Measurements from ENCODE around the gene KRTAP5-5.
"Not testable (repeated sequence)": the region's sequence is repeated elsewhere in the genome, so short reads cannot be mapped to it uniquely, and the experiment has no call there.

The KRTAP5-5 gene

GRCh38 chr11:1660111-1660867 is 30.7 kb downstream of the KRTAP5-5 start:
- FAIRE-seq = no peak

DNA sequence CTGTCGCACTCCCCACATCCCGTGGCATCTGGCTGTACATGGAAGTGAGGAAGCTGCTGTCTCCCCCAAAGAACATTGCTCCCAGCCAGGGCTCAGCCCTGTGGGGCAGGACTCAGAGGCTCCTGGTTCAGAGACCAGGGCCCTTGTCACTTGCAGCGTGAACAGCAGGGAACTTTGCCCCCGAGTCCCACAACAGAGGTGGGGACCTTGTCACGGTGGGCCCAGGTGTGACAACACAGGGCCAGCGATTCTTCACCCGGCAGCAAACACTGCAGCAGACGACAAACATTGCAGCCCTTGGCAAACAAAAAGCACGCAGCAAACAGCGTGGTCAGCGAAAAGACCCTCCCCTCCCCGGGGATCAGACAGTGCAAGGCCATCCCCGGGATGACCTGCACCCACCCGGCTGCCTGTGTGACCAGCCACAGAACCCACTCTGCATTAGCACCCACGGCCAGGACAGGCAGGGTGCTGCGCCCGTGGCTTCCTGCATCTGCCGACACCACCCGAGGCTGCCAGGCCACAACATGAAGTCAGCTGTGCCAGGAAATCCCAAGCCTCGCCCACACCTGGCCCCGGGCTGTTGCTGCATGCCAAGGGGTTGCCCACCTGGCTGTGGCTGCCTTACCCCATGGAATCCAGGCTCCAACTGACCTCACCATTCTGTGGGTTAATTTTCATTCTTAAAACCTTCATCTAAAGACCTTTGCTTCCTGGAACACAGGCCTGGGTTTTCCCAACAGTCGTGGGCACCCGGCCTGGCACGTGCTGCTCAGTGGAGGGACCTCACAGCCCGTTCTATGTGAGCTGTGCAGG is 32.1 kb downstream of the KRTAP5-5 start:
- not testable (repeated sequence) for FAIRE-seq

- not testable (repeated sequence) for FAIRE-seq
Measured at GRCh38 chr11:1662699-1663283, 33.2 kb downstream of the KRTAP5-5 start.

GRCh38 chr11:1665313-1665712 is 35.7 kb downstream of the KRTAP5-5 start:
- no peak for FAIRE-seq

- FAIRE-seq = no peak
Measured at GRCh38 chr11:1667121-1667850, 37.7 kb downstream of the KRTAP5-5 start.

GRCh38 chr11:1667906-1668305 is 38.3 kb downstream of the KRTAP5-5 start:
- FAIRE-seq = no peak

- FAIRE-seq = no peak
Measured at GRCh38 chr11:1668911-1669473, 39.4 kb downstream of the KRTAP5-5 start.

GRCh38 chr11:1669546-1670218 is 40.1 kb downstream of the KRTAP5-5 start:
- no peak for FAIRE-seq

GRCh38 chr11:1670457-1670856 is 40.9 kb downstream of the KRTAP5-5 start:
- FAIRE-seq = not testable (repeated sequence)

GRCh38 chr11:1670905-1671371 is 41.4 kb downstream of the KRTAP5-5 start:
- no peak for FAIRE-seq

DNA sequence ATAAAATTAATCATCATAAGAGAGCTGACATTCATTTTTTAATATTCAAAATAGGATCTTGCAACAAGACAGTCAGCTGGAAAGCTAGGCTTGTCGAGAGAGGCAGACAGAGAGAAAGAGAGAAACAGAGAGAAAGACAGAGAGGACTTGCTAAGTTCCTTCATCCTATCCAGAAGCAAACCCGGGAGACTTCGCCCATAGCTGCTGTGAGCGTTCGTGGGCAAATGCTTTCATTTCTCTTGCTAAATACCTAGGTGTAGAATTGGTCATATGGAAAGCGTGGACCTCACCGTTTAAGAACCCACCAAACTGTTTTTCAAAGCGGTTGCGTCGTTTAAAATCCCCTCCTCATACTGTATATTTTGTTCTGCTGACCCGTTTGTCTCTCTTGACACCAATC is 42.1 kb downstream of the KRTAP5-5 start:
- FAIRE-seq = no peak

DNA sequence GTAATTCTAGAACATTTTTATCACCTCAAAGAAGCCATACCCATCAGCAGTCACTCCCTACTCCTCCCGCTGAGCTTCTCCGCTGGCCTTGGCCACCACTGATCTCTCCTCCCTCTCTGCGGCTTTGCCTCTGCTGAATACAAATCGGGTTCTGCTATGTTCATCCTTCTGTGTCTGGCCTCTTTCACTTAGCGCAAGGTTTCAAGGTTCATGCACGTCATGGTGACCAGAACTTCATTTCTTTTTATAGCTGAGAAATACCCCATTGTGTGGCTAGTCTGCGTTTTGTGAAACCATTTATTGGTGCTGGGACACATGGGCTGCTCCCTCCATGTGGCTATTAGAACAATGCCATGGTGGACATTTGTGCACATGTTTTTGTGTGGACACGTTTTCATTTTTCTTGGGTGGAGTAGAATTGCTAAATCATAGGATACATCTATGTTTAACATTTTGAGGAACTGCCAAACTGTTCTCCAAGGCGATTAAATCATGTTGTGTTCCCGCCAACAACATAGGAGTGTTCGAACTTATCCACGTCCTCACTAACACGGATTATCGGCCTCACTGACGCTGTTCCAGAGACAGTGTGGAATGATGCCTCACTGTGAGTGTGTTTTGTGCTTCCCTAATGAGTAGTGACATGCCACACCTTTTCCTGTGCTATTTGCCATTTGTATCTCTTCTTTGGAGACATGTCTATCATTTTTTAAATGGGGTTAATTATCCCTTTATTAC is 43.2 kb downstream of the KRTAP5-5 start:
- FAIRE-seq = no peak

DNA sequence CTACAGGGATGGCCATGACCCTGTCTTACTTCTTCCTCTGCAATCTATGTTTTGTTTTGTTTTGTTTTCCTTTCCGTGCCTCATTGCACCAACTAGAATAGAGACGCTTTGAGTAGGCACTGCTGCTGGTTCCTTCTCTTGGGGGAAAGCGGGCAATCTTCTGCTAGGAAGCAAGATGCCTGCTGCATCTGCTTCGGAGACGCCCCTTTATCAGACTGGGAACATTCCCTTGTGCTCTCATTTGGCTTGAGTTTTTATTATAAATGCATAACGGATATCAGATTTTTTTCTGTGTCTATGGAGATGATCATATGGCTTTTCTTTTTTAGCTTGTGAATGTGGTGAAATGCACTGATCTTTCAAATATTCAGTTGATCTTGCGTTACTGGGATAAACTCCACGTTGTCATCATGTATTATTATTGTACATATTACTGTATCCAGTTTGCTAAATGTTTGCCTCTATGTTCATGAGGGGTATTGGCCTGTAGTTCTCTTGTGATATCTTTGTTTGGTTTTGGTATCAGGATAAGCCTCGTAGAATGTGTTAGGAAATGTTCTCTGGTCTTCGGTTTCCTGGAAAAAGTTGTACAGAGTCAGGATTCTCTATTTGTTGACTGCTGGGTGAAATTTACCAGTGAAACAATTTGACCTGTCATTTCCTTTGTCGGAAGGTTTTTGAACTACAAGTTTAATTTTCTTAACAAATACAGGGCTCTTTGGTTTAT is 44.0 kb downstream of the KRTAP5-5 start:
- FAIRE-seq = no peak

DNA sequence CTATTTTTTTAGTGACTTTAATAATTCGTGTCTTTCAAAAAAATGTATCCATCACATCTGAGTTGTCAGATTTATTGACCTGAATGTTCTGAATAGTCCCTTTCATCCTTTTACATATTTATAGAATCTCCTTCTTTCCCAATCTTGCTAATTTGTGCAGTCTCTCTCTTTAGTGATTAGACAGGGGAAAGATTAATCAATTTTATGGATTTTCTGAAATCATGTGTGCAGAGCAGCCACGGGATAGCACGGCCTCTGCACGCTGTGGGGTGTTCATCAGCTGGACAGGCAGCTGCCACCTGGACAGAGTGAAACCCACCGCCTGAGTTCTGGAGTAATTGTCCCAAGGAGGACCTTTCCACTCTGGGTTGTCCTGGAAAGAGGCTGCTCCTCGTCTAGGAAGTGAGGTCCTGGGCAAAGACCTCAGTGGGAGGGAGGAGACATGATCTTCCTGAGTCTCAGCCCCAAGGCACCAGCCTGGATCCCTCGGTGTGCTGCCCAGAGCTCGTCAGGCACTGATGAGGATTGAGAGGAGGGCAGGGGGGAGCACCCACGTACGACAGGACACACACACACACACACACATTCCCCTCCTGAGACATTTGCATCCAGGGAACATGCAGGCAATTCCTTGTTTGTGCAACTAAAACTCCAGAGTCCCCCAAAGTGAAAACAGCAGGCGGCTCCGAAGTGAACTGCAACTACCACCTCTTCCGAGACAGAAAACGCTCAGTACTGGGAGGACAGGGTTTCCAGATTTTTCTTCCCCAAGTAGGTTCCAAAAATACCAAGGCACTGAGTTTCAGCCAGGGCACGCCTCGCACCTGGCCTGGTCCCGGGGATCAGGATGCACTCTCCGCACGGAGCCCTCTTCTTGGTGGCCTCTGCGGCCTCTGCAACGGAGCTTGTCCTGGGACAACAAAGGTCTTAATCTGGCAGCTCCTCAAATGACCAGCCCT is 44.9 kb downstream of the KRTAP5-5 start:
- FAIRE-seq = no peak

DNA sequence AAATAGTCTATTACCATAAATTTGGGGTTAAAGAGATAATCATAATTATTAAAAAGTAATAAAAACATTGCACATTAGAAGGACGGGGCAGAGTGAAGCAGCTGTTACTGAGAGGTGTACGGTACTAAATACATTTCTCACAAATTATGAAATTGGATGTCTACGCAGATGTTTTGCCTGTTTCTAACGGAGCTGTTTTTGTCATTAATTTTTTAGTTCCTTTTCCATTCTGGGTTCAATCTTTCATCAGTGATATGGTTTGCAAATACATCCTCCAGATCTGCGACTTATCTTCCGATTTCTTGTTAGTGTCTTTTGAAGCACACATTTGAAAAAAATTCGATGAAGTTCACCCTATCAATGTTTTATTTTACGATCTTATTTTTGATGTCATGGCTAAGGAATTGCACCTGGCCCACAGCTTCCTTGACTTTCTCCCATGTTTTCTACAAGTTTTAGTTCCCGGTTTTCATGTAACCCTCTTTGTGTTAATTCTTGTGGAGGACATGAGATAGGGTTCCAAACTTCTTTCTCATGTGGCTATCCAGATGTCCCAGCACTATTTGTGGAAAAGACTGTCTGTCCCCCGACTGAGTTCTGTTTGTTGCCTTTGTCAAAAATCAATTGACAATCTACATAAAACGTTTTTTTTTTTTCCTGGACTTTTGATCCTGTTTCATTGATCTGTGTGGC is 46.1 kb downstream of the KRTAP5-5 start:
- FAIRE-seq = no peak

DNA sequence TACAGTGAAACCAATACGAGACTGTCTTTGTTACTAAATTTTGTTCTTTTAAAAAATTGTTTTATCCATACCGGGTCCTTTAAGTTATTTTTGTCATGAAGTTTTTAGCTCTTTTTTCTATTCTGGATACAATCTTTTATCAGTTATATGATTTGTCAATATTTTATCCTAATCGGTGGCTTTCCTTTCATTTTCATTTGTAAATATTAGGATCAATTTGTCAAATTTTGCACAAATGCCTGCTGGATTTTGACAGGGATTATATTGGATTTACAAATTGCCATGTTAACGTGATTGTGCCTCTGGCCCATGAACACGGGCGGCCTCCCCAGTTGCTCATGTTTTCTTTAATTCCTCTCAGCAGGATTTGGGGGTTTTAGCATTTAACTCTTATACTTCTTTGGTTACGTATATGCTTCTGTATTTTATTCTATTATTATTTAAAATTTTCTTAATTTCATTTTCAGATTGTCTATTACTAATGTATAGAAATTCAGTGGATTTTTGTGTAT is 46.7 kb downstream of the KRTAP5-5 start:
- FAIRE-seq = no peak

DNA sequence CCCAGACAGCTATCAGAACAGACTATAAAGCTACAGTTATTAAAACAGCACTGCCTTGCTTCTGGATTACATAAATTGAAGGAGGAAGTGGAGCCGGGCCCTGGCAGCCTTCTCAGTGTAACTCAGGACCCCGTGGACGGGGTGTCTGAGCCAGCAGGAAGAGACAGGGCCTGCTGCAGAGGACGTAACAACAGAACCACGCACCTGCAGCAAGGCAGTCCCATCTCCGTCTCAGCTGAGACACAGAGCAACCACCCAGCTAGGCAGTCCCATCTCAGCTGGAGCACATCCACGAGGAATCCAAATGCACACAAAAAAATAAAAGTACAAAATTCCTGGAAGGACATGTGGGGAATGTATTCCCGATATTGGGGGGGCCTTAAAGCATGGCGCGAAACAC is 50.3 kb downstream of the KRTAP5-5 start:
- FAIRE-seq = no peak

Measured in islet of Langerhans (tissue), 1 donor.